Lung (tissue), 12 donors: Measurements from ENCODE around the gene CIAO1. TPM values are rescaled to one million over a fixed set of nuclear protein-coding genes. Genes with fewer than 3 reads are reported as not detected.

Experiments used
- ATAC-seq: fragments of 200-7000 bp; cut with Tn5 transposase; one replicate; pipeline ENCODE4 v1.9.1; 2020; ENCODE audit warnings: moderate number of reproducible peaks; ENCODE audit not compliant: insufficient read depth, low FRiP score
- DNase-seq, 3 donors: peaks; one replicate each; pipeline ENCODE4 v3.0.0-alpha.2; 2013 to 2017
- H3K27ac ChIP-seq, 2 donors: one replicate each; pipeline ENCODE4 v1.5.1; 2013; ENCODE audit warnings: mild to moderate bottlenecking in 2 of 2, moderate library complexity in 2 of 2, control low read depth in 1 of 2, inconsistent platforms in 1 of 2, low read depth in 1 of 2, low read length in 1 of 2
- H3K27me3 ChIP-seq, 3 donors: one replicate each; pipeline ENCODE4 v1.5.1; 2013; ENCODE audit warnings: low read length in 2 of 3; ENCODE audit not compliant: control insufficient read depth in 3 of 3, insufficient read depth in 3 of 3
- H3K36me3 ChIP-seq, 4 donors: one replicate each; pipeline ENCODE4 v1.5.1; 2013; ENCODE audit warnings: low read length in 4 of 4, mild to moderate bottlenecking in 1 of 4, moderate library complexity in 1 of 4; ENCODE audit not compliant: control insufficient read depth in 4 of 4, insufficient read depth in 4 of 4
- H3K4me1 ChIP-seq, 5 donors: one replicate each; pipeline ENCODE4 v1.5.1; 2013; ENCODE audit warnings: low read length in 5 of 5, mild to moderate bottlenecking in 2 of 5, moderate library complexity in 1 of 5; ENCODE audit not compliant: control insufficient read depth in 5 of 5, insufficient read depth in 5 of 5
- H3K4me3 ChIP-seq: one replicate; pipeline ENCODE4 v1.5.1; 2013; ENCODE audit warnings: mild to moderate bottlenecking, control low read depth, moderate library complexity
- H3K9ac ChIP-seq, 2 donors: one replicate each; pipeline ENCODE4 v1.5.1; 2013; ENCODE audit warnings: low read length in 2 of 2, control low read depth in 1 of 2; ENCODE audit not compliant: insufficient read depth in 1 of 2
- H3K9me3 ChIP-seq, 4 donors: one replicate each; pipeline ENCODE4 v1.5.1; 2013; ENCODE audit warnings: low read length in 3 of 4, mild to moderate bottlenecking in 1 of 4, moderate library complexity in 1 of 4; ENCODE audit not compliant: control insufficient read depth in 4 of 4, insufficient read depth in 3 of 4
- CTCF ChIP-seq: IDR thresholded peaks from 2 replicates; pipeline ENCODE4 v1.5.1; 2012; ENCODE audit warnings: mild to moderate bottlenecking; ENCODE audit errors: control extremely low read depth, extremely low read depth
- WGBS, 2 donors: extraction: QIAGEN DNeasy Blood & Tissue Kit; methylation state at CpG; one replicate each; pipeline ENCODE4 v1.1.7; 2013; 5-methylcytosine and 5-hydroxymethylcytosine counted together
- polyA plus RNA-seq, 2 donors: library from polyadenylated mRNA; stranded (reverse); fragments of 200-250 nt; gene quantifications; one replicate each; pipeline ENCODE4 v1.2.1, GENCODE V29; 2013
- total RNA-seq, 2 donors: library from RNA; depleted of rRNA in 1 of 2; stranded (reverse); fragments of >200 nt in 1 of 2; gene quantifications; one replicate each; pipeline ENCODE4 v1.2.1, GENCODE V29; 2014 to 2021
- donor health status: control.
- donor health status: control.
- donor health status: Bipolar disorder and iron deficiency.
- donor health status: healthy.
- donor health status: DM: yes; HTN: yes; CAD: no.

CIAO1 gene
- total and polyA plus RNA-seq, 4 donors: 27.9 to 74.3 (median 70.9) TPM

DNA sequence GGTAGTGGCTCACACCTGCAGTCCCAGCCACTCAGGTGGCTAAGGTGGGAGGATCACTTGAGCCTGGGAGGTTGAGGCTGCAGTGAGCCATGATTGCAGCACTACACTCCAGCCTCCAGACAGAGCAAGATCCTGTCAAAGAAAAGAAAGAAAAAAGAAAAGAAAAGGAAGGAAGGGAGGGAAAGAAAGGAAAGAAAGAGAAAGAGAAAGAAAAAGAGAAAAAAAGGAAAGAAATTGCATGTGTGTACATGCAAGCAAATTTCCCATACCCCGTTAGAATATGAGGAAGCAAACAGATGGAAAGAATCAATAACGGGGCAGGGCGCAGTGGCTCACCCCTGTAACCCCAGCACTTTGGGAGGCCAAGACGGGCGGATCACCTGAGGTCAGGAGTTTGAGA is 18.1 kb upstream of the CIAO1 start:
- Histone ChIP-seq H3K36me3 (peaks cover 0 to 18% (median 9%) of the 10 kb centered on the region in 4 donors), H3K4me1 (peaks cover 0 to 12% (median 6%) of the 10 kb centered on the region in 5 donors), H3K9me3 (no peaks in the 10 kb centered on the region), H3K4me3 (no peak overlapping the region), H3K9ac (no peak overlapping the region), H3K27ac (no peak overlapping the region), H3K27me3 (no peaks in the 10 kb centered on the region)
- DNase-seq (no peak), ATAC-seq (no peak)
- no peak for TF ChIP-seq CTCF
- WGBS, 2 donors: 81 to 87% methylated on average over 5 of the region's 5 CpGs

DNA sequence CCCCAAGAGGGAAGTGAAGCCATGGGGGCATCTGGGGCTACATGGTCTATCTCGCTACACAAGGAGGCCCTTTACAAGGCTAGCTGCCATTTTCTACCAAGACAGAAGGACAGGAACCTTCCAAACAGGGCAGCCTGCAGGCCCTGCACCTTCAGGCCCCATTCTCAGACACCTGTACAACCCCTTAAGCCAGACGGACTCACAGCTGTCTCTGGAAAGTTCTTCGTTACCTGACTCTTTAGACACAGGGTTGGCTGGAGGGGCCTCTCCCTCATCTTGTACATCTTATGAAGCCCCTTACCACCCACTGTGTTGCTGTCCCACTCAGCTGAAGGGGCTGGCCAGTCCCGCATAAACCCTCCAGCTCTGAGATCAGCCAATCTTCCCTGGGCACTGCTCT is 17.4 kb upstream of the CIAO1 start:
- DNase-seq (no peak), ATAC-seq (no peak)
- peaks cover 0 to 25% (median 16%) of the 10 kb centered on the region in 4 donors for H3K36me3 ChIP-seq
- no peaks in the 10 kb centered on the region for H3K27me3 ChIP-seq
- 94 to 95% methylated on average over 4 of the region's 4 CpGs for WGBS, 2 donors
- no peaks in the 10 kb centered on the region for H3K9me3 ChIP-seq
- no peak overlapping the region for H3K9ac ChIP-seq
- no peak for TF ChIP-seq CTCF
- H3K4me3 ChIP-seq: no peak overlapping the region
- no peak overlapping the region for H3K27ac ChIP-seq
- peaks cover 0 to 12% (median 6%) of the 10 kb centered on the region in 5 donors for H3K4me1 ChIP-seq

GRCh38 chr2:96249654-96250053 is 16.4 kb upstream of the CIAO1 start:
- 86 to 89% methylated on average over 9 of the region's 9 CpGs for WGBS, 2 donors
- peak overlapping the region in 1 of 2 donors; percentile 2 for H3K27ac ChIP-seq
- peaks cover 0 to 12% (median 6%) of the 10 kb centered on the region in 5 donors for H3K4me1 ChIP-seq
- peaks cover 0 to 36% (median 23%) of the 10 kb centered on the region in 4 donors for H3K36me3 ChIP-seq
- H3K27me3 ChIP-seq: no peaks in the 10 kb centered on the region
- H3K9me3 ChIP-seq: no peaks in the 10 kb centered on the region
- TF ChIP-seq CTCF: no peak
- H3K4me3 ChIP-seq: no peak overlapping the region
- ATAC-seq: no peak
- no peak overlapping the region for H3K9ac ChIP-seq
- DNase-seq: peak in 1 of 3 donors; percentile 39

DNA sequence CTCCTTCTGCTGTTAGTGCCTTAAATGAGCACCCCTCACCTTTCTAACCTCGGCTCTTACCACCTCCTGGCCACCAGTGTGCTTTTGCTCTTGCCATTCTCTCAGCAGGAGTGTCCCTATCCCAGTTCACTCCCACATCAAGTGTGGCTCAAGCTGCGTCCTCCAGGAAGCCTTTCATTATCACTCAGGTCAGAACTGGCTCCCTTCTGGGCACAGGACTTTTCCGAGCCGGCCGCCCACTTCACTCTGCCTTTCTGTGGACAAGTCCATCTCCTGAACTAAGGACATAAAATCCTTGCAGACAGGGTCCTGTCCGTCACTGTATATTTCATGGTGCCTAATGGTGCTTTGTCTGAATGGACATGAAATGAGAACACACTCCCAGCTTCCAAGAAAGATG is 15.8 kb upstream of the CIAO1 start:
- H3K4me1 ChIP-seq: peaks cover 0 to 12% (median 6%) of the 10 kb centered on the region in 5 donors
- H3K27ac ChIP-seq: peak overlapping the region in 1 of 2 donors; percentile 15
- ATAC-seq: no peak
- peaks cover 0 to 40% (median 23%) of the 10 kb centered on the region in 4 donors for H3K36me3 ChIP-seq
- H3K9me3 ChIP-seq: no peaks in the 10 kb centered on the region
- 92 to 96% methylated on average over 6 of the region's 6 CpGs for WGBS, 2 donors
- no peak overlapping the region for H3K4me3 ChIP-seq
- H3K9ac ChIP-seq: no peak overlapping the region
- no peak for DNase-seq
- TF ChIP-seq CTCF: no peak
- no peaks in the 10 kb centered on the region for H3K27me3 ChIP-seq
